ENCODE results near the gene PTGIR.
"Not testable (repeated sequence)": the region's sequence is repeated elsewhere in the genome, so short reads cannot be mapped to it uniquely, and the experiment has no call there.

PTGIR gene

GRCh38 chr19:46630586-46631205 is 5.8 kb upstream of the PTGIR start:
- H3K4me3 ChIP-seq (replicated peaks in 1 of 2; ENCODE audit: low read depth in 2 of 2, low read length in 2 of 2): no peak overlapping the region
- TF ChIP-seq CTCF (IDR thresholded peaks at IDR 0.05; ENCODE audit: low read depth, low read length): no peak
- no peak for DNase-seq (ENCODE audit: low read depth in 2 of 2)

GRCh38 chr19:46629546-46630025 is 4.7 kb upstream of the PTGIR start:
- TF ChIP-seq CTCF (IDR thresholded peaks at IDR 0.05; ENCODE audit: low read depth, low read length): no peak
- no peak overlapping the region for H3K4me3 ChIP-seq (replicated peaks in 1 of 2; ENCODE audit: low read depth in 2 of 2, low read length in 2 of 2)
- peak in 1 of 2 donors; percentile 86 for DNase-seq (ENCODE audit: low read depth in 2 of 2)

- H3K4me3 ChIP-seq (replicated peaks in 1 of 2; ENCODE audit: low read depth in 2 of 2, low read length in 2 of 2); DNase-seq (ENCODE audit: low read depth in 2 of 2): not testable (repeated sequence)
Measured at GRCh38 chr19:46628970-46629369, 4.1 kb upstream of the PTGIR start.

- no peak overlapping the region for H3K4me3 ChIP-seq (replicated peaks in 1 of 2; ENCODE audit: low read depth in 2 of 2, low read length in 2 of 2)
- DNase-seq (ENCODE audit: low read depth in 2 of 2): no peak
- no peak for TF ChIP-seq CTCF (IDR thresholded peaks at IDR 0.05; ENCODE audit: low read depth, low read length)
Measured at GRCh38 chr19:46626446-46626845, 1.6 kb upstream of the PTGIR start.

- no peak overlapping the region for H3K4me3 ChIP-seq (replicated peaks in 1 of 2; ENCODE audit: low read depth in 2 of 2, low read length in 2 of 2)
- DNase-seq (ENCODE audit: low read depth in 2 of 2): no peak
- TF ChIP-seq CTCF (IDR thresholded peaks at IDR 0.05; ENCODE audit: low read depth, low read length): no peak
Measured at GRCh38 chr19:46625731-46626130, 842 bp upstream of the PTGIR start.

- TF ChIP-seq CTCF (IDR thresholded peaks at IDR 0.05; ENCODE audit: low read depth, low read length): no peak
- H3K4me3 ChIP-seq (replicated peaks in 1 of 2; ENCODE audit: low read depth in 2 of 2, low read length in 2 of 2): peak overlapping the region; percentile 44 to 62
- no peak for DNase-seq (ENCODE audit: low read depth in 2 of 2)
Measured at GRCh38 chr19:46623915-46624502, 880 bp downstream of the PTGIR start.

GRCh38 chr19:46622118-46622446 is 2.8 kb downstream of the PTGIR start:
- no peak for DNase-seq (ENCODE audit: low read depth in 2 of 2)
- H3K4me3 ChIP-seq (replicated peaks in 1 of 2; ENCODE audit: low read depth in 2 of 2, low read length in 2 of 2): peak overlapping the region; percentile 11 to 34
- TF ChIP-seq CTCF (IDR thresholded peaks at IDR 0.05; ENCODE audit: low read depth, low read length): no peak
